HG03460 (cell line): ENCODE data around the gene PTPRQ.

Source experiments
- ATAC-seq: cut with Tn5 transposase; IDR thresholded peaks from one replicate; pipeline ENCODE4 v1.9.1; 2021; ENCODE audit not compliant: unreplicated experiment

PTPRQ gene

DNA sequence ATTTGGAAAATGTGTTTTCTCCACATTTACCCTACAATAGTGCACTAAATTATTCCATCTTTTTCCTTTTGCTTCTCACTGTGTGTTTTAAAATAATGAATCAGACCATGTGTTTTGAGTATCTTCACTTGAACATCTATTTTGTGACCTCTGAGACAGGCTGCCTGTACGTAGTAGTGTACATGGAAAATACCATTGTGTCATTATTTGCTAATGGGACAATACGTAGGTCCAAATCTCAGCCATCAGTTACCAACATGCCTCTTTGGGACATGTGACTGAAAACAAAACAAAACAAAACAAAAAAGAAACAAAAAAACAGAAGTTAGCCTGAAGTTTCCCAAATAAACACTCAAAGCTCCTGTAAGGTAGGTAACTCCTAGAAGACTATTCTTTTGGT is 256.3 kb downstream of the PTPRQ start:
- ATAC-seq: no peak

DNA sequence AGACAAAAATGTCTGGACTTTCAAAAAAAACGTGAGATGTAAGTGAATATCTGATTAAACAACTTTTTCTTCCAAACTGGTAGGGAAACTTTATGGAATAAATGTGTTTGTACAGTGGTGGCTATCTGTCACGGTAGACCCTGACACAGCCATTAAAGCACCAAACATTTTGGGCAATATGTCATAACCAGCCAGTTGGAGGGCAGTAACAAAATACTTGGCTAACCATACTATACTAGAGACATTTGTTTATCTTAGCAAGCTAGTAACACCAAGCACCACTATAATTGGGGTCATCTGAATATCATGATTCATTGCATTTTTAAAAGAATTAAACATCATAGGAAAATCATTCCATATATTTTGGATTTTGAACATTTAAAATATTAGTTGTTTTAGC is 257.4 kb downstream of the PTPRQ start:
- ATAC-seq: no peak

DNA sequence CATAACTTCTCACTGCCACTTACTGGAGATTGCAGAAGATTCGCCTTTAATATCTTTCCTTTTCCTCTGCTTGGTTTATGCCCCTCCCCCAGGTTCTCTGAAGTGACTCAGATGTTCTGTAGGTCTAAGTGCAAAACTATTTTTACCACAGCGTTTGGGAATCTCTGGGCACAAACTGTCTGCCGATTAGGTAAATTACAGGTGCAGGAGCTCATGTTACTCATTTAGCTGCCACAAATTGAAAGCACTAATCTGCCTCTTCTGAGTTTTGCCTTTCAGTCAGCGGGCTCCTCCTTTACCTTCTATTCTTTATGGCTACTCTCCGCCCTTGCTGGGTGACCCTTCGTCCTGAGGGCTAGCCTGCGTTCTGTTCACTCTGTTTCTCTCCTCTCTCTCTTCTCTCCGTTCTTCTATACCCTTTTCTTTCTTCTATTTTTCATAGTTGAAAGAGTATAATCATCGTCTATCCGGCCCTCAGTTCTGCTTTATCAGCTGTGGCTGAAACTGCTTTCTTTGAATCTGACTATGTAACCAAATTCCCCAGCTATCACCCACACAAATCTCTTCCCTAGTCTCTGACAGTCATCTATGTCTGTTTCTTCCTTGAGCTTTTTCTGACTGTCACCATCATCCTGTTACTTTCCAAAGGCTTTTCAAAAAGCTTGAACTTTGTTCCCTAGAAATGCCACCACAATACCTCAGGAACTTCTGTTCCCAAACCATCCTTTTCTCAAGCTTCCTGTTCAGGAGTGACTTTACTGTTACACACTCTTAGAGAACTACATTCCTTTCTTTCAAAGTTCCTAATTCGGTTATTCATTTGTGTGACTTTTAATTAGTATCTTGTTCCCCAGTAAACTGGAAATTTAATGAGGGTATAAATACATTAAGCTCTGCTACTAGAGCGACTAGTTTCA is 259.1 kb downstream of the PTPRQ start:
- peak; percentile 61 for ATAC-seq

DNA sequence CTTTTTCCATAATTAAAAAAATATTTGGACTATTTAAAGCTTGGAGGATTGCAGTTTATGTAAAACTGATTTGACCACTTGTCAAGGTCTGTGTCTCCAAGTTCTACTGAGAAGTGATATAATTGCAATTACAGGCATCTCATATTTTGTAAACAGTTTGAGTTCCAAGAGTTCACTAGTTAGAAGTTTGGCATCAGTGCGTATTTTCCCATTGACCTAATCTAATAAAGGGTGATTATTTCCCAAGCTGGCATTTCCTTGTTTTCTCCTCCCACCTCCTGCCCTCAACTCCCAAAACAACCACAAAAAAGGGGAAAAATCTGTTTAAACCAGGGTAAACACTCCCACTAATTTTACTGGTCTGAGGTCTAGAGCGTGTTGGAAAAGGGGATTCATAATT is 260.4 kb downstream of the PTPRQ start:
- no peak for ATAC-seq

DNA sequence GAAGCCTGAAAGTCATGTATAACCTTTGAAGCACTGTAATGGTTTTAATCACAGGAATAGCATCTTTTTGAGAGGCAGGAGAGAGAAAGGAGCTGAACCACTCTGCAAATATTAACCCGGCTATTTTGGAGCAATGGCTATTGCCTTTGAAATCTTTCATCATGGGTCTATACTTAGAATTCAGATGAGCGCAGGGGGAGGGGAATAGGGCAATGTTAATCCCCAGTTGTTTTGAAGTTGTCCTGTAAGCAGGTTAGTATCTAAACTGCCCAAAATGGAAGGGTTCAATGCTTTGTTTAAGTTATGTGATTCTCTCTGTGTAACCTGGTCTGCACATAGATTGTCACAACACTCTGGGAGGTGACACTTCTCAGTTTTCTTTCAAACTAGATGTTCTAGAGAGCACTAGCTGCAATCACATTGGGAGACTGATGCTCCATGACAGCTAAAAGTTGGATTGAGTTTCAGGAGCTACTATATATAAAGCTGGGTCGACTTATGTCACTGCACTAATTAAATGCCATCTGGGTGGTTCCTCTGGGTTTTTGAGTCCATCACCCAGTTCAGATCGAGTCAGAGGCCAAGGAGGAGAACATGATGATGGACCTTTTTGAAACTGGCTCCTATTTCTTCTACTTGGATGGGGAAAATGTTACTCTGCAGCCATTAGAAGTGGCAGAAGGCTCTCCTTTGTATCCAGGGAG is 263.2 kb downstream of the PTPRQ start, which contains the start of gene MYF6:
MYF6 (plus strand) TSS at position 509 of the 704 bp plus-strand sequence; CDS start at position 595, 86 bp downstream.
- ATAC-seq: no peak

DNA sequence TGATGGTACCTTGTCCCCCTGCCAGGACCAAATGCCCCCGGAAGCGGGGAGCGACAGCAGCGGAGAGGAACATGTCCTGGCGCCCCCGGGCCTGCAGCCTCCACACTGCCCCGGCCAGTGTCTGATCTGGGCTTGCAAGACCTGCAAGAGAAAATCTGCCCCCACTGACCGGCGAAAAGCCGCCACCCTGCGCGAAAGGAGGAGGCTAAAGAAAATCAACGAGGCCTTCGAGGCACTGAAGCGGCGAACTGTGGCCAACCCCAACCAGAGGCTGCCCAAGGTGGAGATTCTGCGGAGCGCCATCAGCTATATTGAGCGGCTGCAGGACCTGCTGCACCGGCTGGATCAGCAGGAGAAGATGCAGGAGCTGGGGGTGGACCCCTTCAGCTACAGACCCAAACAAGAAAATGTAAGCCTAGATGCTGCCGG is 263.8 kb downstream of the PTPRQ start:
- no peak for ATAC-seq

DNA sequence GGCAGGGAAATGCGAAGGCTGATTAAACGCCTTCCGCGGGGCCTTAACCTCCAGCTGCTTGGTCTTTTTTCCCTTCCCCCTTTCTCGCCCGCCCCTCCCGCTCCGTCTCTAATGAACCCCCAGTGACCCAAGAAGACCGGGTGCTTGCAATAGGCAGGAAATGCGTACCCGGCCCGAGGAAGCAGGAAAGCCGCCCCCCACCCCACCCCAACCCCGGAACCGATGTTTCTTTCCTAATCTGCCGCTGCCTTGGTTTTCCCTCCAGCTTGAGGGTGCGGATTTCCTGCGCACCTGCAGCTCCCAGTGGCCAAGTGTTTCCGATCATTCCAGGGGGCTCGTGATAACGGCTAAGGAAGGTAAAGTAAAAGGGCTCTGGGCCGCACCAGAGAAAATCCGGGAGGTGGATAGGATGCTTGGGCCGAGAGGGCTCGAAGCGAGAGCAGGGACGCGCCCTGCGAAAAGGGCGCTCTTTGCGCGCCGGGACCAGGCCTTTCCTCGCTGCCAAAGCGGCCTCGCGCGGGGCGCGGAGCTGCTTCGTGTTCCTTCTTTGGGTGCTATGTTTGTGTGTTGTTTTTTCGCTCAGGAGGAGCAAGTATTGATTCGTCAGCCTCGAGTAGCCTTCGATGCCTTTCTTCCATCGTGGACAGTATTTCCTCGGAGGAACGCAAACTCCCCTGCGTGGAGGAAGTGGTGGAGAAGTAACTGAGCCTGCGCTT is 264.4 kb downstream of the PTPRQ start:
- ATAC-seq: no peak

DNA sequence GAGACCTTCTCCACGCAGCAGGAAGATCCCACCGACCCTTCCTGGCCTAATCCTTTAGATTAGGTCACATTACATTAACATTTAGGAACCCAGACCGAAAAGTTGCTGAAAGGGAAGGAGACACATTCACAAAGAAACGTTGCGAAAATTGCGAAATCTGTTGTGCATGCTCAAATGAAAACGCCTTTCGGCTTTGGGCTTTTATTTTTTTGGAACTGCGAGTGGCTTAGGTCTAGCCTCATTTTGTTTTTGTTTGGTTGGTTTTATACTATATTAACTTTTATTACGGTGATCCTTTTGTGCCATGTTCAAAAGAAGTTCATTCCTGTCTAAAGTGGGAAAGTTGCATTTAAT is 264.9 kb downstream of the PTPRQ start:
- ATAC-seq: no peak

DNA sequence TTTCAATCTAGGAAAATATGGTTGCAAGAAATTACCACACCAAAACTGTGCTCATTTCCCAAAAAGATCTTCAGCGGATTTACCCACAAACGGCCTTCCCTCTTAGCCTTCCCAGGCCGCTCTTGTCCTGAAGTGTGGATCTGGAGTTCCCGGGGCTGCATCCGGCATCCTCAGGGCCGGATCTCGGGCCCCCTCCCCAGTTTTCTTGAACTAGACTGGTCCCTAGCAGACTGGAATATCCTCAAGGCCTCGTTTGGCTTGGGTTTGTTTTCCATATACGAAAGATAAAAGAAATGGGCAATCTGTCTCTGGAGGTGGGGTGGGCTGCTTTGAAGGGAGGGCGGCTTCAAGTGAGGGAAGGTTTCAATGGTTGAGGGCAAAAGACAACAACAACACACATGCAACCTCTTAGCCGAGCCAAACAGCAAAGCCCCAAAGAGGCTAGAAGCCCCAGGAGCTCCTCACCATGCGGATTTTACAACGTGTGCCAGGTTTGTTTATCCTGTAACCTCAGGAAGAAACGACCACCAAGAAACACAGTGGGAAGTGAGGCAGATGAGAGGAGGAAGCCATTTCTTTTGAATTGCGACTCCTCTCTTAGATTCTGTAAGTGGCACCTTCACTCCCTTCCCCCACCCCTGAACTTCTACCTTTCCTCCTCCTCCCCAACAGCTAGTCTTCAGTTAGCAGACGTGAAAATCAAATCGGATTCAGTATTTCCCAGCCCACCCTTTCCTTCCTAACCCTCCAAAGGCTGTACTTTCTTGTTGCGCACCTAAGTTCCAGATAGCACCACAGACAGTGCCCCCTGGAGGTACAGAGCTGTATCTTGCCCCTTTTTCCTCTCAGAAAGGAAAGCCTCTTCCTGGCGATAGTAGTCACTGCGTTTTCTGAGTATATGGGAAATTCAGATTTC is 266.0 kb downstream of the PTPRQ start:
- ATAC-seq: peak; percentile 60

DNA sequence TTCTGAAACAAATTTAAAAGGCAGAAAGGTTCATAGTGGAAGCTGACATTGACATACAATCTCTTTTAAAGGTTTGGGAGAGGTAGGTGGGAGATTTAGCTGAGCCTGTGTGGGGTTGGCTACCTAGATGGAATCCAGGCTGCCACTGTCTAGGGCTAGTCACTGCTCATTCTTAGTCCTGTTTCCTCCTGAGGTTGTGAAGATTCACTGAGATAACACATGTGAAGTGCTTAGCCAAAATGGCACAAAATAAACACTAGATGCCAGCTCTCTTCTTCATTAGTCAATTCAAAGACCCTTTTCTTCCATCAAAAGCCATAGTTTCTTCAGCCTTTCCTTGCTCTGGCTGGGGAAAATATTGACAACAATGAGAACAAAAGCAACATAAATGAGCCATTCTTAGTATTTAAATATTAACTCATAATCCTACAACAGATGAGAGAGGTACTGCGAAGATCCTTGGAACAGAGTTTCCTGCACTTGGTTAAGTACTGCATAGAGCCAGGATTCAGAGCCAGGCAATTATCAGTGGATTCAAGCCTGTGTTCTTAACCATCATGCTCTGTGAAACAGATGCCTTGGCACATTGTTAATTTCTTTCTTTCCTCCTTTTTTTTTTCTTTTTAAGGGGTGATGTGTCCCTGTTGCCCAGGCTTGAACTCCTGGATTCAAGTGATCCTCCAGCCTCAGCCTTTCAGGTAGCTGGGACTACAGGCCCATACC is 266.9 kb downstream of the PTPRQ start:
- no peak for ATAC-seq

DNA sequence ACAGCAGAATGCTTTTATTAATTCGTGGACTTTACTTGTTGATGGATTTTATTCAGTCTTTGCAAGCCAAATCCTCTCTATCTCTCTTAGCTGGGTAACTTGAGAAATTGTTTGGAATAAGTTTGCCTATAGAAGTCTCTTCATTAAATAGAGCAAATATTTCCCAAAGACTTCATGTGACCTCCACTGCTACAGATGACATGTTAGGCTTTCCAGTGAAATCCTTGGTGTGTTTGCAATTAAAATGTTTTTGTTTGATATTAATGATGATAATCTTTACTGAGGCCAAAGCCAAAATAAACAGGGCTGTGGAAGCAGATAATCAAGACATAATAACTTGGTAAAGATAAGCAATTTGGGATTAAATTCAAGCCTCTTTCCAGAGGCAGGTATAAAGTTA is 267.8 kb downstream of the PTPRQ start:
- no peak for ATAC-seq

DNA sequence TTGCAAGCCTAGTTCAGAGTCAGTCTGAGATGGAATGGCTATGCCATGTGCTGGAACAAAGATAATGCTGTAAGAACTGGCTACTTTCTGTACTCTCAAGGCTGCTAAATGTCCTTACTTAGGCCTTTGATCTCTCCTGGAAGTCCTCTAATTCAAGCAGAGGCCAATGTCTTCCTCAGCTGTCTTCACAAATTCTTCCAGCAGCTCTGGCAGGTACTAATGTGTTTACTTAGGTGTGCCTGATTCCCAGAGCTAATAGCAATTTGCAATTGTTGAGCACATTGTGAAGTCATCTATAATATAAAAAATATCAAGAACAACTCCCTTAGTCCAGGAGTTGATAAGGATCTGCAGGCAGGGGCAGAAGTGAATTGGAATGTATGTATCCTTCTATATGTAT is 268.8 kb downstream of the PTPRQ start:
- no peak for ATAC-seq

DNA sequence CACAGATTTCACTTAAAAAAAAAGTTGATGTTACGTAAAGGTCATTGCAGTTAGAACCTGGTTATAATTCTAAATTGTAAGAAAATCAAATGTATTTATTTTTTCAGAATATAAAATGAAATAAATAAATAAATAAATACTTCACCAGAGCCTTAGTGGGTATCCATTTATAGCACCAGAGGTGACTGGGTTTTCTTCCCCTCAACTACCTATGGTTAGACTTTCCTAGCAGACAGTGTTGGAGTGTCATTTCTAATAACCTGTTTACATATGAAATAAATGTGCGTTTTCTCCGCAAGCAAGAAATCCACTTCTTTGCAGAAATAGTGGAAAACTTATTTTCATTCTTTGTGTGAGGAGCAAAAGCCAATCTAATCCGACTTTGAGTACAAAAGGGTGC is 269.4 kb downstream of the PTPRQ start:
- no peak for ATAC-seq

DNA sequence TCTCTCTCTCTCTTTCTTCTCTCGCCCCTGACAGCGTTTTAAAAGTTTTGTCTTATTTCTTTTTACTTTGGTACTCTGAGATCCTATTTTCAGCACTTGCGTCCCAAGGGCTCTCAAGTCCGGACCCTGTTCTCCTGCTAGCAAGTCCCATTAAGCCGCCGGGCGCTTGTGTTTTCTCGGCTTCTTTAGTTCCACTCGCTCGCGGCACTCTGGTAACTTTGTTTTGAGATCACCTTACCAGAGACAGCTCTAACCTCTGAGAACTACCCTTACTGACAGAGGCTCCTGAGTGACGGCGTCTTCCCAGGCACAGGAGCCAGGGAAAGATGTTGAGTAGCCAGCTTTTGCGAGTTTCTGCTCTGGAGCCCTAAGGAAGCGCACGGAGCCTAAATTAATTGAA is 270.0 kb downstream of the PTPRQ start:
- no peak for ATAC-seq

DNA sequence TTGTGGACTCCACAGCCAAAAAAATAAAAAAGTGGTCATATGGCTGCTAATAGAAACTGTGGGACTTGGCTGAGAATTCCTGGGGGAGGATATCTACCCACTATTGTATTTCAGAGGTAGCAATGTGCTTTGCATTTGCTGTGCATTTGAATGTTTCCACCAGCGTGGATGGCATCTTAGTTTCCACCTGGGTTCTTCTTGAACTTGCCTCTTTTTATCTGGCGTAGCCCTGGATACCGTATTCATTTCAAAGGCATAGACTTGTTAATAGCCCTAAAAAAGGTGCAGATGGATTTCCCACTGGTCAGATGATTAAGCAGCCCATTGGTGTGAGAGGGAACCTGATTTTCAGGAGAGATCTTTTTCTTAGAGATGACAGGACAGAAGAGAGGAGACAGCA is 270.8 kb downstream of the PTPRQ start:
- ATAC-seq: no peak

DNA sequence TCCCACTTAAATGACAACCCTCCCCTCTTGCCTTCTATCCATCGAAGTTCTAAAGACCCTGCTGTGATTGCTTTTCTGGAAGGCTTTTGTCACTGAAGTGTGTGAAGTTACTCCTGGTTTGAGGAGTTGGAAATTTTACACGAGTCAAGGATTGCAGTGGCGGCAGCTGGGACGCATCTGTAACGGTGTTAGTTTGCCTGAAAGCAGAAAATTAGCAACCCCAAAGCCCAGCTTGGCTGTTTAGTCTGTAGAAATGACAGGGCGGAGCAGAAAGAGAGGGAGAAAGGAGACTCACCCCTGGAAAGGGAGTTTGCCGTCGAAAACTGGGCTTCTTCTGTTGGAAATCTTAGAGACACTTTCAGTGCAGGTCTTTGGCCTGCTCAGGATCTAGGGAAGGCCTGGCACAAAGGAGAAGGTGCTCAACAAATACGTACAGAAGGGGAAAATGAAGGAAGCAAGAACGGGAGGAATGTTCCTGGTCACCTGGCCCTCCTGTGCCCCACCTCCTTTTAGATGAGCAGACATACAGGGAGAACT is 271.7 kb downstream of the PTPRQ start:
- no peak for ATAC-seq

DNA sequence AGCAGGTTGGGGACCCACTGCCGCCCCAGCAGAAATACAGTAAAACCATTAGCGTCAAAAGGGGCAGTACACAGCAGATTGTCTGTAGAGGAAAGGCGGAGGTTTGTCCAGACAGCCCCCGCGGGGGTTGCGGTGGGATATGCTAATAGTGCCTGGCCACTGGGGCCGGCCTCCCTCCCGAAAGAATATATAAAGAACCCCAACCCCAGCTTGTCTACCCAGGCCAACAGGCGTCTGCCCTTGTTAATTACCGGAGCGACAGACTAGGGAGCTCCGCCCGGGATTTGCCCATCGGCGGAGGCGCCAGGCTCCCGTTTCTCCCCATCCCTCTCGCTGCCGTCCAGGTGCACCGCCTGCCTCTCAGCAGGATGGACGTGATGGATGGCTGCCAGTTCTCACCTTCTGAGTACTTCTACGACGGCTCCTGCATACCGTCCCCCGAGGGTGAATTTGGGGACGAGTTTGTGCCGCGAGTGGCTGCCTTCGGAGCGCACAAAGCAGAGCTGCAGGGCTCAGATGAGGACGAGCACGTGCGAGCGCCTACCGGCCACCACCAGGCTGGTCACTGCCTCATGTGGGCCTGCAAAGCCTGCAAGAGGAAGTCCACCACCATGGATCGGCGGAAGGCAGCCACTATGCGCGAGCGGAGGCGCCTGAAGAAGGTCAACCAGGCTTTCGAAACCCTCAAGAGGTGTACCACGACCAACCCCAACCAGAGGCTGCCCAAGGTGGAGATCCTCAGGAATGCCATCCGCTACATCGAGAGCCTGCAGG is 272.8 kb downstream of the PTPRQ start, which contains the start of gene MYF5:
MYF5 (plus strand) TSS at position 217 of the 774 bp plus-strand sequence; CDS start at position 369, 152 bp downstream.
- no peak for ATAC-seq

DNA sequence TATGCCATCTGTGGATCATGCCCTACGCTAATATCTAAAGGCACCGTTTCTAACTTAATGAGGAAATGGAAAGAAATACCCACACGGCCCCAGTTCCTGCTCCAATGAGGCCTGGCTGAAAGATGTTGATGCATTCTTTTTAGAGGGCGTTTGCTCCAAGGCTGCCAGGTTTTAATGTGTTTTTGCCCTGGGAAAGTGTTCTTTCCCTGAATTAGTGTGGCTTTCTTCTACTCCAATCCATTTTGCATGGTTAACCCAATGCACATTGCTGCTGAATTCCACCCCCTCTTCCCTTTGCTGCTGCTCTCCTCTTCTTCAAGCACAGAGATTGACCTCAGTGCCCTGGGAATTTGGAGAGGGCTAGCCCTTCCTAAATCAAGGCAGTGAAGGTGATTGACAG is 273.8 kb downstream of the PTPRQ start:
- ATAC-seq: no peak

DNA sequence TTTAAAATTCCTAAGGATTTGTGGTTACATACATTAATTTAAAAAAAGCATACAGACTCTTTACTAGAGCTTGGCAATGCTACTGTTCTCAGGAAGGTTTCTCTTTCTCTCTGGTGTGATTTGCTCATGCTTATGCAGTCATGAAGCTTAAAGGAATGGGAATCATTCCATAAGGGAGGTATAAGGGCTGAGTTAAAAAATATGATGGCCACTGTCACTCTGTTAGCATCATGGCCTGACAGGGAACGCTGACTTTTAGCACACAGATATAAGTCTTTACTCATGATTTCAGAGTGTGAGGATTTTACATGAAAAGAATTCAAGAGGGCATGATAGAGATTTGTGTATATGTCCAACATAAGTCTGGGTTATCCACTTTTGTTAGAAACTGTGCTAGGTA is 276.5 kb downstream of the PTPRQ start:
- ATAC-seq: no peak
